HG03457 (cell line): ENCODE measurements around the gene C1orf21.

ENCODE experiments used
- ATAC-seq: cut with Tn5 transposase; IDR thresholded peaks from one replicate; pipeline ENCODE4 v1.9.1; 2021; ENCODE audit warnings: moderate number of reproducible peaks; ENCODE audit not compliant: unreplicated experiment

Gene C1orf21

DNA sequence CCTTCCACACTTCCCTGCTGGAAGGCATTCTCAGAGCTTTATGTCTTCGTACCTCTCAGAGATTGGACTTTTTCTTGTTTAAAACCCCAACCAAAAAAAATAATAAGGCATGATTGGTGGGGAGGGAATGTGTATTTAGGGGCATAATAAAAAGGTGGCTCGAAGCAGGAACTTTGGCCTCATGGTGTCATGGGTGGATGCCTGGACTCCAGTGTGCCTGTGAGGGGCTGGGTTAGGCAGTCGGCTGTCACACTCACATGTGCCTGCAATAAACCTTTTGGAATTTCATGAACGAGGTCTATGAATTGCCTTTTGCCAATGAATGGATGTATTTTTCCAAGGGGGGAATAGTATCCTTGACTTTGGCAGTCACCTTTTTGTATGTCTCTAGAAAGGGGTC, 236.6 kb downstream of the C1orf21 start:
- ATAC-seq: no peak

DNA sequence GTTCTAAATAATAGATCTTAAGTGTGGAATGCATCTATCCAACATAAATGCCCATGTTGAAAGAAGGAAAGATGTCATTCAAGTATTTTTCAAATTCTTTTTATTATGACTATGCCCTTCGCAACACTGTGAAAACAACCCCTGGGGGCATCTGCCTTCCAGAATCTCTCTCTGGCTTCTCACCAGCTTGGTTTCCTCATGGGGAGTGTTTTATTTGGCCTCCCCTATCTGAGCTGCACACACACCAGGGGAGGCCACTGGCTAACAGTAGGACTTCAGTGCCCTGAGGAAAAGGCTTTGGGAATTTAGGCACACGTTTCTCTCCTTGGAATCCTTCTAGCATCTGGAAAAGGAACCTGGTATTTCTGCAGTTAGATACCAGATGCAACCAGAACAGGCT, 237.2 kb downstream of the C1orf21 start:
- ATAC-seq: no peak

DNA sequence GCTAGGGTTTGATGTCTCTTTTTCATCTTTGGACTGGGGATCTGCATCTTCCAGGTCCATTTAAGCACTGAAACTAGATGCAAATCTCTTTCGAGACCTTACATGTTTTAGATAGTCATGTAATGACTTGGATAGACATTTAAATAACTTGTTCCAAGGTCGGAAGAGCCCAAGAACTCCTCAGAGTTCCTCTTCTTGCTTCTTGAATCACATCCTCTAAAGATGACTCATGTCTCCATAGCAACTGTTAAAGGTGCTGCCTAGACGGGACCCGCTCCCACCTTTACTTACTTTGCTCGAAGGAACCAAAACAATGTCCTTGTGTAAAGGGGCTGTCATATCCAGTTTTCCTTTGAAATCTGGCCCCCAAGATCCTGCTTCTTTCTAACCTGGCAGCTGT, 237.8 kb downstream of the C1orf21 start:
- ATAC-seq: no peak

DNA sequence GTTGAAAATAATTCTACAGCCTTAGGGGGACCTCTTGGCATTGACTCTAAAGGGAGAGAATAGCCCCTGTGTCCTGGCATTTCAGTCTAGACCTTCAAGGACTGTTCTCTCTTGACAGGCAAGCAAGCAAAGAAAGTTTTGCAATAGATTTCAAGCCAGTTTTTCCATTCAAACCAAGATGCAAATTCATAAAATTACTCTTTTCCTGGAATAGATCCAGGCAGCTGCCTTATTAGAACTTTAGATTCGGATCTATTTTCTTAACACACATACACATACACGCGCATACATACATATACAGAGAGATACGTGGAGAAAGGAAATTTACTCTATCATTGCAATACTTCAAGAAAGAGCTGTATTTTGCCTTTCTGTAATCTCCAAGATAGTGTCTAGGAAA, 238.4 kb downstream of the C1orf21 start:
- ATAC-seq: no peak

DNA sequence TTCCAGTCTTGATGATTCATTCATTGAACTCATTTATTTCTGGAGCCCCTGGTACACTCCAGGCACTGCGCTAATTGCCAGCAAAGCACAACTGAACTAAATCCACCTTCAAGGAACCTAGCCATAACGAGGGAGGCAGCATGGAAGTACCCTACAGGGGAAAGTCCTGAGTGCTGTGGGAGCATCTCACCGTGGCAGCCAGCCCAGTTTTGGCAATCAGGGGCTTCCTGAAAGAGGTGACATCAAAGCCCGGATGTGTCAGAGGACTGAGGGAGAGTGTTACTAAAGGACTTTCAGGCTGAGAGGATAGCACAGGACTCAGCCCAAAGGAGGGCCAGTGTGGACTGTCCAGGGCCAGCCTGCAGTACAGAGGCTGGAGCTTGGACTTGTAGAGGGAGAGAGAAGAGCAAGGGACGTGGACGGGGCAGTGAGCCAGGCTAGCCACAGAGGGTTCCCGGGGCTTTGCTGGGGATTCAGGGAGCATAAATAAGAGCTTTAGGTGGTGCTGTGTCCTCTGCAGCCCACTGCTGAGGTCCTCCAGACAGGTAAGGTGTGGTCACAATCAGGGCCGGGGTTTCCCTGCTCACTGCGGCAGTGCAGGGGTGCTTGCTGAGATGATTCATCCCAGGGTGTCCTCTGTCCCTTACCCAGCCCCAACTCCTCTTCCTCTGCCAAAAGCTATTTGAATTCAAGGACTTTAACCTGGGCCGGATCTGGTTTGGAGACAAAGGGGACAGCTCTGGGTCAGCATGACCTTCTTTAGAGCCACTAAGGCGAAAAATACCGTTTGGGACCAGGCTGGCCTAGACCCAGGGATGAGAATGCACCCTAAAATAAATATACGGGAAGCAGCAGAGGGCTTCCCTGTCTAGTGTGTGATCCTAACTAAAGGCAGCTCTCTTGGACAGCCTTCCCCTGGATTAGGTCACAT, 239.5 kb downstream of the C1orf21 start:
- no peak for ATAC-seq

DNA sequence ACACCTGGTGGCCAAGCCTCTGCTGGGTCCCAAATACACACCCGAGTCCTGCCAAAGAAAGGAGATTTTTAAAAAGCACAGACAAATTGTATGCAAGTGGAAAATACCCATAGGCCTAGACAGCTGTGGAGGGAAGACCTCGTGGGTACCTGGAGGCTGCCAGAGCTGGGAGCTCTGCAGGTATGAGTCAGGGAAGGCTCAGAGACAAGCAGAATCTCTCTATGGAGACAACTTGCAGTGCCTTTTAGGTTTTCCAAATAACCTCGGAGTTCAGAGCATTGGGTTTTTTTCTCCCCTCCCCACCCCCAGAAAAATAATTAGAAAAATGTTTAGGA, 240.1 kb downstream of the C1orf21 start:
- no peak for ATAC-seq

DNA sequence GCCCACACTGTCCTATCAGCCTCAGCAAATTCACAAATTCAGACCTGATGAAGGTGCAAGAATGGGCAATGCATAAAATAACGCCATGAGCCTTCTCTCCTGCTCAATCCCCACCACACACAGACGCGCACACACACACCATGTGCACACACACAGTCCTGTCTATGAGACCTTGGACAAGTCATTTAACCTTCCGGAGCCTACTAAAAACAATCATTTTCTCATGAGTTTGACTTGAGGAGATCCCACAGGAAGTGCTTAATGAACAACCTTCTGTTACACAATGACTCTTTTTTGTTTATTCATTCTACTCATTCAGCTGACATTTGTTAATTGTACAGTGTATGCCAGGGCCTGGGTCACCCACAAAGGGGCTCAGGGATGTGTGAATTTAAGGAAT, 242.4 kb downstream of the C1orf21 start:
- no peak for ATAC-seq

DNA sequence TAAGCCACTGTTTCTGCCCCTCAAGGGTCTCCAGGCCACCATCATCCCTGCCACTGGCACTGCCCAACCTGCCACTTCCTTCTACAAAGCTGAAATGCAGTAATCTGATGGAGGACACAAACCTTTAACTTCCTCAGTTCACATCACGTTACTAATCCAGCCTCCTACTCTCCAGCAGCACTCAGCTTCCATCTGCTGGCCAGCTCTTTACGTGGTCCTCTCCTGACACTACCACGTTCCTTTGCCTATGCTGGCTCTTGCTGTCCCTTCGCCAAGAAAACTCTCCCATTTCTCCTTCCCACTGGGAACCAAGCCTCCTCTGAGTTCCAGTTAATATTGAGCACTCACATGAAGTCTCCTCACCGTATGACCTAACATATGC, 243.8 kb downstream of the C1orf21 start:
- ATAC-seq: no peak

DNA sequence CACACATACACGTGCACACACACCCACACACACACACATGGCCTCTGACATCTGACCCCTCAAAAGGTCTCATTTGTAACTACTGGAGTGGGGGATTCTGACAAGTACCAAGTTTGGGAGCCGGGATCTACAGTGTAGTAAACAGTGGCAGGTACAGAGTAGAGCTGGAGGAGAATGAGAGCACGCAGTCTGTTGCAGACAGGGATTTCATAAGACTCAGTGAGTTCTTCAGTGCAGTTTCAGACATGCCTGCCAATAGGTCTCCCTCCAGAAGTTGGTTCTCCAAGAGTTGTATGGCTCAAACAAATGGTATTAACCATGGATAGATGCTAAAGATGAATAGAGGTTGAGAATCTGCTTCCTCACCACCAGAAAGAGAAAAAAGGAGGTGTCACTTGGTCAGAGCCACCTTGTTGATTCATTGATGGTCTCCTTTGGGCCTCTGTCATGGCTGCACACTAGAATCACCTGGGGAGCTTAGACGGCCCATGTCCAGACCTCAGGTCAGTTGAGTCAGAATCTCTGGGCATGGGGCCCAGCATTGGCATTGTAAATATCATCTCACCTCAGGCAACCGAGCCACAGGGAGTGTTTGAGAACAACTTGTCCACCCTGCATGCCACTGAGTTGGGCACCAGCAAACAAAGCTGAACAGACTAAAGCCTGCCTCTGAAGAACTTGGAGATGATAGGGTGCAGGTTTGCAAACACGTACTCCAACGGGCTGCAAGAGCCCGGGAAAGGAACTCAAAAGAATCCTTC, 245.8 kb downstream of the C1orf21 start:
- ATAC-seq: no peak

DNA sequence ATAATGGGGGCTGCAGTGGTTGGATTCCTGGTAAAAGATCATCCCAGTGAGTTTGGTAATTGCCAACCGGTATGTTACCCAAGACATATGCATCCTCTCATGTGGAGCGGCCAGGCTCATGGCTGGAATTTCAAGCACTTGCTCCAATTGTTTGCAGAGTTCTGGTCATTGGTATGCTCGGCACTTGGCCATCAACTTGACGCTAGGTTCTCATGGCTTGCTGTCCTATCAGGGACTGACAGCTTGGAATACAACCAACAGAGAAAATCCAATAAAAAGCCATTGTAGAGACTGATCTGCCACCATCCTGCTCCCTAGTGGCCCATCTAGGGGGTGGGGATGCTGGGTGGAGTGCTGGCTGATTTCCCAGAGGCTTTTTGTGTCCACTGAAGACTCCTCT, 247.0 kb downstream of the C1orf21 start:
- ATAC-seq: no peak

DNA sequence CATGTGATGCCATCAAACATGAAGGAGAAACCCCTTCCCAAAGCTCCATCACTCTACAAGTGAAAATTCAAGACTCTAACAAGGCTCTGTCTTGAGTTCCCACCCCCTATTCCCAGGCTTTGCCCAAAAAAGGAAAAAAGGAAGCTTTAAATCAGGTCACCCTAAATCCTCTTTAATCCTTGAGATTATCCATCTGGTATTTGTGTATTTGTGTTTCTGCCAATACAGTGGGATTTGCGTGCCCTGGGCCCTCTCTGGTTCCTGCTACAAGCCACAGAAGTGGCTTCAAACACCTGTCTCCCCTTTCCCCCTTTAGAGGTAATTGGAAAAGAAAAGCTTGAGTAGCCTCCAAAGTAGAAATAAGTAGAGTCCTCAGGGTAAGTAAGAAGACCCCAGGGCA, 247.5 kb downstream of the C1orf21 start:
- no peak for ATAC-seq

DNA sequence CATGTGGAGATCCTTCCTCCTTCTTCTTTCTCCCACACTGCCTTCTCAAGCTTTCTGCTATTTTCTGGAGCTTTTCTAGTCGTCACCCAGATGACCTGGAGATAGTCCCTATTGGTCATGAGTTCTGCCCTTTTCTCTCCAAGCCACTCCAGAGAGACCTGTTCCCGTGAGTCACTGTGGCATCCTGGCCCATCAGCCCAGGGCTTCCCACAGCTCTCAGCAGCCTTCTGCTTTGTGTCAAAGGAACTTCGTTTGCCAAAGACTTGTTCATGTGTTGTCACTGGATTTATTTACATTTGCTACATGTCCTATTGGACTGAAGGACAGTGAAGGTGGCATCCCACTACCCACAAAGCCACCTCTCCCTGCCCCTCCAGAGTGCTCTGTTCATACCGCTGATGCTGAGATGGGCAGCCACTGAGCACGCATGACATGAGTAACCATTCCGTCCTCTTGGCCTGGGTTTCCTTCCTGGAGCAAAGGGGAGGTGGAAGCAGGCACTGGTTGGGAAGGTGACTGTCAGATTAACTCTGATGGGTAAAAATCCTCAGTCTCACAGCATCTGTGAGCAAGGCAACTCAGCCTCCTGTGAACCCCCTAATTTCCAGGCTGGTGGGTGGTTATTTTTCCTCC, 248.6 kb downstream of the C1orf21 start:
- no peak for ATAC-seq

DNA sequence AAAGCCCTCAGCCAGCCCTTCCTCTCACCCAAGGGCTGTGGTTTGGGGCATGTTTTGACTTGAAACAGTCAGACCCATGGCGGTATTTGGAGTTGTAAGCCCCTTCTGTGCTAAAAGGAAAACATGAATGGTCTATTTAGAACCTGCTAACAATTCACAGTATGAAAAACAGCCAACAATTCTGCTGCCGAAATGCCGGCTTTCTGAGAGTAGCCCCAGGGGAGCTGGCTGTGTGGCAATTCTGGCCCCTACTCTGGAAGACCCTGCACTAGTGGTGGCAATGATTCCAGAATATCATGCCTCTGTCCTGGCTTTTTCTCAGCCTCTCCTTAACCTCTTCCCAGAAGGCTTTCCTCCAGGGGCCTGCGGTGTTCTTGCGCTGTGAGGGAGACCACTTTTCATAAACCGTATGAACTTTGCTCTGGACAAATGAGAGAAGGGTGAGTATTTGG, 249.2 kb downstream of the C1orf21 start:
- no peak for ATAC-seq

DNA sequence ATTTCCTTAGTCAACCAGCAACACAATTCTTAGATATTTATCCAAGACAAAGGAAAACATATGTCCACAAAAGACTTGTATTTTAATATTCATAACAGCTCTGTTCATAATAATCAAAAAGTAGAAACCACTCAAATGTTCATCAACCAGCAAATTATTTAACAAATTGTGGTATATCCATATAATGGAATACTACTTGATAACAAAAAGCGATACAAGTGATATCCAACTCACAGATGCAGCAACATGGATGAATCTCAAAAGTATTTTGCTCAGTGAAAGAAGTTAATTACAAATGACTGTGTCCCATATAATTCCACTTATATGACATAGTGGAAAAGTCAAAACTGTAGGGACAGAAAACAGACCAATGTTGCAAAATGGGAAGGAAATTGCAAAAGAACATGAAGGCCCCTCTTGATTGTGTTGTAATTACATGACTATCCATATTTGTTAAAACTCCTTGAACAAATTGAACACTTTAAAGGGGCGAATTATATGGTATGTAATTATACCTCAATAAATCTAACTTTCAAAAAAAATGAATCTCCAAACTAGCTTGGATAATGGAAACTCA, 250.9 kb downstream of the C1orf21 start:
- ATAC-seq: no peak

DNA sequence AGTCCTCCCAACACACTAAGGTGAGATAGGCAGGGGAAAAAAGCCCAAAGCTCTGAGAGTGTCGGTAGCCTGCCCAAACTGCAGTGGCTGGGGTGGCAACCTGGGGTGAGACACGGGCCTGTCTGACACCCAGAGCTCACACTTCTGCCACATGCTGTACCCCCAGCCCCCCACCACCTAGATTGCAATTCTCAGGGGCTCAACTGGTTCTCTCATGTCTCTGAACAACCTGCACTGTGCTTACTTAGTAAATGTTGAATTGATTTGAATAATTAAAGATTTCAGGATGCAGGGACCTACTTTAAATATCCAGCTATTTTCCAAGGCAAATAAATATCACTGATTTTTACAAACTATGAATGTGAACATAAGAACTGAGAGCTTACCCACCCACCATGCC, 252.4 kb downstream of the C1orf21 start:
- no peak for ATAC-seq

DNA sequence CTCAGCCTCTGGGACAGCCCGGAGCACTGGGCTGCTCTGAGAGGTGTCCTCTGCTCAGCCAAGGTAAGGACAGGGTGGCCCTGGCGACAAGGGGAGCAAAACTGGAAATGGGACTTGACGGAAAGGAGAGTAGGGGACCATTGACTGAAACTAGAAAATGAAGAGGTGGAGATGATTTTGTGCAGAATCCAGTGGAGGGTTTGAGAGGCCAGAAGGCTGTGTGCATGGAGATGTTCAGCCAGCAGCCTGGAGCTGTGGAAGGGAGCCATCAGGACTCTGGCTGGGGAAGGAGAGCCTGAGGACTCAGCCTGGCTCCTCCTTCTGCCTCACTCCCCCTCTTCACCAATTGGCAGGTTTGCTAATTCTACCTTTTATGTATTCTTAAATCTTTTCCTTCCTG, 253.7 kb downstream of the C1orf21 start:
- ATAC-seq: no peak

DNA sequence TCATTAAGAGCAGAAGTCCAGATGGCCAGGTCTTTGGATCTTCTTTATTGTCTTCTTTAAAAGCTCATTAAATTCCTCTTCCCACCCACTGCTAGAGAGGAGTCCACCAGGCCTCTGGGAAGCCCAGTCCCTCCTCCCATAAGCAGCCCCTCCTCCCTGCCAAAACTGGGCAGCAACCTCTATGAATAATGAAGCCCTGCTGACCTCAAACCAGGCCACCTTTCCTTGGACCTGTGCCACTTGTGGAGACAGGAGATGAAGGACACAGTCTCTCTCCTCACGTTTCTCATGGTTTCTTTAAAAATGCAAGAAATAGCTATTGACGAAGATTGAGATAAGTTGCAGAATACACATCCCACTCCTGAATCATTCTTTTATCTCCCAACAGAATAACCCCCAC, 255.1 kb downstream of the C1orf21 start:
- ATAC-seq: no peak

DNA sequence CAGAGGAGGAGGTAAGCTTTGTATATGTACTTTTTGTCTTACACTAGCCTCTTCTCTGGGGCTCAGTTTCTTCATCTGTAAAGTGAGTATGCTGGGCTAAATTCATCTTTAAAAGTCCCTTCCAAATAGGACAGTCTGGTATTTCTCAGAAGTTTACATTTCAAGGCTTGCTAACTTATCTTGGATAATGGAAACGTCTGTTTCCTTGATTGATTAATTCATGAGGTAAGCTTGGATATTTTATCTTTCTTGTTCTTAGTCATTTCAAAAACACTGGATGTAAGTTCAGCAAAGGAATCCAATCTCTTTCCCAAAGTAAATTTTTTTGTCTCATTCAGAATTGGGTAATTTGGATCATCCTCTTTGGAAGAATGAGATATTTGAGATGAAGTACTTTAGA, 256.8 kb downstream of the C1orf21 start:
- no peak for ATAC-seq

DNA sequence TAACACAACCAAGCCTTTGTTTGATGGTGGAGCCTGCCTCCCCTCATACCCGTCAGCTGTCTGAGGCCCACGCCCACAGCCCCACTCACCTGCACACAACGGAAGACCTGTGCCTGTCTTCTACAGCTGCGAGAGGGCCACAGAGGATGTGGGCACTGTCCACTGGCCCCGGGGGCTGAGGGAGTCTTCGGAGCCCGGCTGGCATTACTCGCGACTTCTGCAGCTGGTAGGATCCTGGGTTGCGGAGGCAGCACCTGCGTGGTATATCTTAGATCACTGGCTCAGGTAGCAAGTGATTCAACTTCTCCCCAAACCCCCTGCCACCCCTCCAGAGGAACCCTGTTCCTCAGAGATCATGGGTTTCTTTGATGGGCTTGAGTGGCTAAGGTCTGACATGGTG, 257.9 kb downstream of the C1orf21 start:
- no peak for ATAC-seq

DNA sequence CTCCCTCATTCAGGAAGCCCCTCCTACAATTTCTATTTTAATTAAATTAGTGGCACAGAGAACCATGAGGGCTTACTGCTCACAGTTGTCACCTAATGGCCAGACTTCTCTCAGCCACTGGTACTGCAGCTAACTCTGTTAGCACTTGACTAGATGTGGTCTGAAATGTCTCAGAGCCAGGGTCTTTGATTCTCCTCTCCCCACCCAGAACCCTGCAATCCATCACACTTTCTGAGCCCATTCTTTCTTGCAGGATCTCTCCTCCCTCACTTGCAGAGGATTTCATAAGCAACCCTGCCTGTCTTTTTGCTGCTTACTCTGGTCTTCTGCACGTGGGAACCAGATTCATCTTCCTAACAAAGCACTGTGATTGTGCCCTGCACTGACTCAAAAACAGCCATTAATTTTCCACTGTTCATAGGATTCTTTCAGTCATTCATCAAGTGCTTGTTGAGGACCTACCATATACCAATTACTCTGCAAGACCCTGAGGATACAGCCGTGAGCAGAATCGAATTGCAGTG, 259.4 kb downstream of the C1orf21 start:
- no peak for ATAC-seq

DNA sequence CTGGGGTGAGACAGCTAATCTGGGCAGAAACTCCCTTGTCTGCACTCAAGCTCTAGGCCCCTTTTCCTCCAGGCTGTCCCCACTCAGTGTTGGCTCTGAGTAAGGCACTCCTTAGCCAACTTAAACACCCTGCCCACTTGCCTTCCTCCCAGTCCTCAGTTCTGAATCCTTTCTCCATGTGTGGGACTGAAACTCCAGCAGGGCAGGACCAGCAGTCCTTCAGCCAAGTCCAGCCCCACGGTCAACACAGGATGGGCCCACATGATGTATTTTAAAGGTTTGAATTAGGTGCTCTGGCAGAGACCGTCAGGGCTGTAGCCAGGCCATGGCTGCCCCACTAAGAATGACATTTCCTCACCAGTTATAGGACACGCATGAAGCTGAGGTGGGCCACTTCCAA, 260.0 kb downstream of the C1orf21 start:
- ATAC-seq: no peak
